ENCODE results near the gene TPK1.

The TPK1 gene

DNA sequence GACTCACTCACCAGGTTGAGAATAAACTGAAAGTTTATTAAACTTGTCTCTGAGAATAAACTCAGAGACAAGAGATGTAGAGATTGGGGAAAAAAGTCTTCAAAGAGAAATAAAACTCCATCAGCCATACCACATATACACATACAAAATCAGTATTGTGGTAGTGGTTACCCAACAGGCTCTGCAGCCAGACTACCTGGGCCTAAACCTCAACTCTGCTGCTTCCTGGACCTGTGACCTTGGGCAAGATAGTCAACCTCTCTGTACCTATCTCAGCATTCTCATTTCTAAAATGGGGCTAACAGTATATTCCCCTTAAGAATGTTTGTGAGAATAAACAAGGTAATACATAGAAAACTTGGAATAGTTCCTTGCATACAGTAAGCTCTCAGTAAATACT, 15.3 kb downstream of the TPK1 start:
- Histone ChIP-seq H3K9me3 (ENCODE audit: control insufficient read depth, insufficient read depth, low read length) (no peaks in the 10 kb centered on the region), H4K20me1 (ENCODE audit: control insufficient read depth, insufficient read depth, low read depth, low read length) (no peaks in the 10 kb centered on the region), H3K4me2 (ENCODE audit: low read length) (no peak overlapping the region; the same call in 1 of the 2 replicates), H3K27me3 (ENCODE audit: control insufficient read depth, low read length) (no peaks in the 10 kb centered on the region), H3K27ac (ENCODE audit: low read depth, low read length) (no peak overlapping the region), H3F3A (ENCODE audit: control insufficient read depth, insufficient read depth) (peaks cover 6% of the 10 kb centered on the region; the same call in 1 of the 2 replicates), H3K4me1 (ENCODE audit: control insufficient read depth, low read length) (peaks cover 78% of the 10 kb centered on the region), H3K9me2 (replicated peaks; ENCODE audit: control insufficient read depth, low read length) (no peaks in the 10 kb centered on the region), H3K79me2 (ENCODE audit: control insufficient read depth, low read length) (no peaks in the 10 kb centered on the region), H3K36me3 (ENCODE audit: control insufficient read depth, low read length) (no peaks in the 10 kb centered on the region), H3K4me3 (ENCODE audit: low read length) (no peak overlapping the region)
- TF ChIP-seq, protein P1, sequence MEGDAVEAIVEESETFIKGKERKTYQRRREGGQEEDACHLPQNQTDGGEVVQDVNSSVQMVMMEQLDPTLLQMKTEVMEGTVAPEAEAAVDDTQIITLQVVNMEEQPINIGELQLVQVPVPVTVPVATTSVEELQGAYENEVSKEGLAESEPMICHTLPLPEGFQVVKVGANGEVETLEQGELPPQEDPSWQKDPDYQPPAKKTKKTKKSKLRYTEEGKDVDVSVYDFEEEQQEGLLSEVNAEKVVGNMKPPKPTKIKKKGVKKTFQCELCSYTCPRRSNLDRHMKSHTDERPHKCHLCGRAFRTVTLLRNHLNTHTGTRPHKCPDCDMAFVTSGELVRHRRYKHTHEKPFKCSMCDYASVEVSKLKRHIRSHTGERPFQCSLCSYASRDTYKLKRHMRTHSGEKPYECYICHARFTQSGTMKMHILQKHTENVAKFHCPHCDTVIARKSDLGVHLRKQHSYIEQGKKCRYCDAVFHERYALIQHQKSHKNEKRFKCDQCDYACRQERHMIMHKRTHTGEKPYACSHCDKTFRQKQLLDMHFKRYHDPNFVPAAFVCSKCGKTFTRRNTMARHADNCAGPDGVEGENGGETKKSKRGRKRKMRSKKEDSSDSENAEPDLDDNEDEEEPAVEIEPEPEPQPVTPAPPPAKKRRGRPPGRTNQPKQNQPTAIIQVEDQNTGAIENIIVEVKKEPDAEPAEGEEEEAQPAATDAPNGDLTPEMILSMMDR (IDR thresholded peaks at IDR 0.05; ENCODE audit: low read depth, low read length, poor library complexity, severe bottlenecking), result no peak
- TF ChIP-seq EZH2phosphoT487 (IDR thresholded peaks at IDR 0.05; ENCODE audit: borderline replicate concordance, low read length), result no peak

DNA sequence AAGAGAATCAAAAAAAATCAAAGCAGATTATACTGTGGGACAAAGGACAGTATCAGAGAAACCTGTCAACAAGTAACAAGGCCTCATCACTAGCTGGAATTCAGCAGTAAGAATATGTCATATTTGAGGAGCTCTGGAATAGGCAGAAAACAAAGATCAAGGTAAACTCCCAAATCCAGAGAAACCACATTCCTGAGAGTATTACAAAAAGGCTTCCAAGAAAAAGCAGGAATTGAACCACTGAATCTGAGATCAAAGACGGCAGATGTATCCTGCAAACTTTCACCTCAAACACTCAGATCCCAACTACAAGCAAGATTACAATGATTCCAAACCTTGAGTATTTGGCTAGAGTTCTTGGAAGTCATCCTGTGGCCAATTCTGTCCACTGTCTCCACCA, 16.3 kb downstream of the TPK1 start:
- Histone ChIP-seq H3K9me2 (replicated peaks; ENCODE audit: control insufficient read depth, low read length) (no peaks in the 10 kb centered on the region), H3K36me3 (ENCODE audit: control insufficient read depth, low read length) (no peaks in the 10 kb centered on the region), H3K4me2 (ENCODE audit: low read length) (no peak overlapping the region), H3K27me3 (ENCODE audit: control insufficient read depth, low read length) (no peaks in the 10 kb centered on the region), H4K20me1 (ENCODE audit: control insufficient read depth, insufficient read depth, low read depth, low read length) (no peaks in the 10 kb centered on the region), H3K9me3 (ENCODE audit: control insufficient read depth, insufficient read depth, low read length) (no peaks in the 10 kb centered on the region), H3K79me2 (ENCODE audit: control insufficient read depth, low read length) (no peaks in the 10 kb centered on the region), H3K4me3 (ENCODE audit: low read length) (no peak overlapping the region), H3K27ac (ENCODE audit: low read depth, low read length) (no peak overlapping the region), H3F3A (ENCODE audit: control insufficient read depth, insufficient read depth) (peaks cover 6% of the 10 kb centered on the region; the same call in 1 of the 2 replicates), H3K4me1 (ENCODE audit: control insufficient read depth, low read length) (peaks cover 68% of the 10 kb centered on the region)
- no peak for TF ChIP-seq EZH2phosphoT487 (IDR thresholded peaks at IDR 0.05; ENCODE audit: borderline replicate concordance, low read length)
- TF ChIP-seq, protein P1 (IDR thresholded peaks at IDR 0.05; ENCODE audit: low read depth, low read length, poor library complexity, severe bottlenecking), result no peak

DNA sequence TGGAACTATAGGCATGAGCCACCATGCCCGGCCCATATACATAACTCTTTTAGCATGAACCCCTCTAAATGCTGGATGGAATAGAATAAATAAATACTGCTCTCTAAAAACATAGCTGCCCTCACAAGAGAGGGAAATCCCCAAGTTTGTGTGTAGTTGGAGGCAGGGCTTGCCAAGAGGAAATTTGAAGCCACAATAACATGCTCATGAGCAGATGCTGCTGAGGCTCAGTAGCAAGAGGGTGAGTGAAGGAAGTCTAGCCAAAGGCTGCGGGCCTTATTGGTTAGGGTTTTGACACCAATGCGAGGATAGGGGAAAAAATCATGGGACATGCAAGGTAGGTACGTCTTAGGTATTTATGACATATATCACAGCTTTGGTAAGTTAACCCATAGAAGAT, 17.3 kb downstream of the TPK1 start:
- no peaks in the 10 kb centered on the region for H3K9me3 ChIP-seq (ENCODE audit: control insufficient read depth, insufficient read depth, low read length)
- H4K20me1 ChIP-seq (ENCODE audit: control insufficient read depth, insufficient read depth, low read depth, low read length), result no peaks in the 10 kb centered on the region
- H3K4me3 ChIP-seq (ENCODE audit: low read length), result peak overlapping the region; percentile 17; the same call in 1 of the 2 replicates
- H3K4me1 ChIP-seq (ENCODE audit: control insufficient read depth, low read length), result peaks cover 60% of the 10 kb centered on the region
- H3K27ac ChIP-seq (ENCODE audit: low read depth, low read length), result no peak overlapping the region
- peak overlapping the region; percentile 44 for H3K4me2 ChIP-seq (ENCODE audit: low read length)
- no peaks in the 10 kb centered on the region for H3K36me3 ChIP-seq (ENCODE audit: control insufficient read depth, low read length)
- TF ChIP-seq, protein P1 (IDR thresholded peaks at IDR 0.05; ENCODE audit: low read depth, low read length, poor library complexity, severe bottlenecking), result no peak
- no peak for TF ChIP-seq EZH2phosphoT487 (IDR thresholded peaks at IDR 0.05; ENCODE audit: borderline replicate concordance, low read length)
- no peaks in the 10 kb centered on the region for H3K27me3 ChIP-seq (ENCODE audit: control insufficient read depth, low read length)
- peaks cover 8% of the 10 kb centered on the region; the same call in 1 of the 2 replicates for H3F3A ChIP-seq (ENCODE audit: control insufficient read depth, insufficient read depth)
- no peaks in the 10 kb centered on the region for H3K9me2 ChIP-seq (replicated peaks; ENCODE audit: control insufficient read depth, low read length)
- H3K79me2 ChIP-seq (ENCODE audit: control insufficient read depth, low read length), result no peaks in the 10 kb centered on the region

Data from DOHH2 (cell line).